HG03175 (cell line): ENCODE results near the gene FHOD3.
"Not testable (repeated sequence)": the region's sequence is repeated elsewhere in the genome, so short reads cannot be mapped to it uniquely, and the experiment has no call there.

Experiments
- ATAC-seq: cut with Tn5 transposase; IDR thresholded peaks from one replicate; pipeline ENCODE4 v1.9.1; 2021; ENCODE audit warnings: mild to moderate bottlenecking, moderate library complexity; ENCODE audit not compliant: unreplicated experiment

Gene FHOD3

DNA sequence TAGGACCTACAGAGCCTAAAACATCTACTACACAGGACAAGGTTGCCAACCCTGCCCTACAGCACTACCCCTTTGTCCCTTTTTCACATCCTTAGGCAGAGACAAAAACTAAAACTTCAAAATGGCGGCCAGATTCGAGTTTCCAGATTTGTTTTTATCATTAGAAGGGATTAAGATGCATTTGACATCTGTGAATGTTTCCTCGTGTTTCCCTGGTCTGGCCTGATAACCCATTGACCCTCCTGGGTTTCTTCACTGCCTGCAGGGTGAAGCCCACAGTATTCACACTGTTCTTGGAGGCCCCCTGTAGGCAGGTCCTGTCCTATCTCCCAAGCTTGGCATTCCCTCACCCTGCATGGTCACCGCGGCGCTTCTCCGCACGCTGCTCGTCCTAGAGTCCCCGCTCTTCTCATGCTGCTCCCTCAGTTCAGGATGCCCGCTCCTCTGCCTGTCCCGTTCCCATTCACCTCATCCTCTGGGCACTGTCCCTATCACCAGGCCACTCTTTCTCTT, 463.7 kb downstream of the FHOD3 start:
- no peak for ATAC-seq

DNA sequence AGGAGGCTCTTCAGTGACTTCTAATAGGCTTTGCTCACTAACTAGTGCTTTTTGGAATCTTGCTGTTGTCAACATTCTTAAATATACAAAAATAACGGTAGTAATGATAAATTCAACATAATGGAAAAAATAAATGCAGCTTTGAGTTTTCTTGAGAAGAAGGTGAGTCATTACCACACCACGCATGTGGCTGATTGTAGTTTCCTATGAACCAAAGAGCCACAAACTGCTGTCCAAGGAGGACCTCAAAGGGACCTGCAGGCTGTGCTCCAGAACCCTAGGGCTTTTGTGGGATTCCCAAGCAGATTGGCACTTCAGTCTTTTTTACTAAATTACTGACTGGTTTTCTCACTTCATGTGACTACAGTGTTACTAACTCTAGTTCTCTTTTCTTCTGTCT, 464.6 kb downstream of the FHOD3 start:
- no peak for ATAC-seq

DNA sequence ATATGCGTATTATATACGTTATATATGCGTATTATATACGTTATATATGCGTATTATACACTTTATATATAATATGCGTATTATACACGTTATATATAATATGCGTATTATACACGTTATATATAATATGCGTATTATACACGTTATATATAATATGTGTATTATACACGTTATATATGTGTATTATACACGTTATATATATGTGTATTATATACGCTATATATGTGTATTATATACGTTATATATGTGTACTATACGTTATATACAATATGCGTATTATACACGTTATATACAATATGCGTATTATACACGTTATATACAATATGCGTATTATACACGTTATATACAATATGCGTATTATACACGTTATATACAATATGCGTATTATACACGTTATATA, 465.5 kb downstream of the FHOD3 start:
- not testable (repeated sequence) for ATAC-seq

DNA sequence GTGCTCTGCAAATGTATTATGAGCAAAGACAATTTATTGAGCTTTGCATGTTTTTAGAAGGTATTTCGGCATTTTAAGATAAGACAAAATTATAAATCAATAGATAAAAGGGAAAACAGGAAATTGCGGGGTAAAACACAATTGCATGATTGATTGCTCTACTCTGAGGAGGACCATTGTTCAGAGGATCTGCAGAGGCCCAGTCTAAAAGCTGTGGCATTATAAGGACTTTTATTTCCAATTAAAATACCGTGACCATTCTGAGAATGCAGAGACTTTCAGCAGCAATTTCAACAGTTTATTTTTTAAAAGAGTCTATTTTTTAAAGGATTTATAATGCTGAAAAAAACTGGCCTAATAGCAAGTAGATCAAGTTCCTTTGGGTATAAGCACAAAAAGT, 469.3 kb downstream of the FHOD3 start:
- no peak for ATAC-seq

DNA sequence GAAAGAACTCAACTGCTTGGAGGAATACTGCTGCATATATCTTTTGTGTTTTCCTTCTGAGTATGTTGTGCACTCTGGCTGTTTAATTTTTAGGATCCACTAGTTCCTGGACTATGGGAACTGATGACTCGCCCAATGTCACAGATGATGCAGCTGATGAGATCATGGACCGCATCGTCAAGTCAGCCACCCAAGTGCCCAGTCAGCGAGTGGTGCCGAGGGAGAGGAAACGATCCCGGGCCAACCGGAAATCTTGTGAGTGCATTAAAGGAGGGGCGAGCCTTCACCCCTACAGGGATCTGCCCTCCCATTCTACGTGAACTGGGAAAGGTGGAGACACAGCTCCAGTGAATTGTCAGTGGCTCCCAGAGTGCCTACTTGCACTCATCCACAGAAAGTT, 471.7 kb downstream of the FHOD3 start:
- ATAC-seq, result no peak

DNA sequence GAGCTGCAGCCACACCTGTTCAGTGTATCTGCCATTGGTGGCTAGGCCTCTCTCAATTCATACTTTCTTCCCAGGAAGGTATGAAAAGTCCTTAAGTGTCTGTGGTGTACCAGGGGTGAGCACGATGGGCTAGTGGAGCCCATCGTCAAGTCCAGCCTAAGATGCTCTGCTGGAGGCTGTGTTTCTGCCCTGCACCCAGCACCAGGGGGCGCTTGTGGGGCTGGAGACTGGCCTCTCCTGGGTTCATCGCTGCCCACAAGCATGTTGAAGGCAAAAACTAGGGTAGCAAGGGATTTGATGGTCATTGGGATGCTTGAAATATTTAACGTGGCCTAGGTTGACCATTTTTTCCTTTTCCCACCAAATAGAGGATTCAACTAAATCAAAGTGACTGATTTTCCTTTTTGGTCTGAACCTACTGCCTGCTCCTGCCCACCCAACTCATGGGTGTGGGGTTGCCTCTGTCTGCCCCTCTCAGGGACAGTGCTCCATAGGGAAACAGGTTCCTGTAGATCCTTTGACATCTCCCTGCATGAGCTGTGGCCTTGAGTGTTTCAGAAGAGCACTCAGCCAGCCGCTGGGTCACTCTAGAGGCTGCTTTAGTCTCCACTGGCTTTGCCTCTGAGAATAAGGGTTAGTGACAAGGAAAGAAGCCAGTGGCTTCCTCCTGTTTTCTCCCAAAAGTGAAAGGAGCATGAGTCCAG, 472.2 kb downstream of the FHOD3 start:
- no peak for ATAC-seq

DNA sequence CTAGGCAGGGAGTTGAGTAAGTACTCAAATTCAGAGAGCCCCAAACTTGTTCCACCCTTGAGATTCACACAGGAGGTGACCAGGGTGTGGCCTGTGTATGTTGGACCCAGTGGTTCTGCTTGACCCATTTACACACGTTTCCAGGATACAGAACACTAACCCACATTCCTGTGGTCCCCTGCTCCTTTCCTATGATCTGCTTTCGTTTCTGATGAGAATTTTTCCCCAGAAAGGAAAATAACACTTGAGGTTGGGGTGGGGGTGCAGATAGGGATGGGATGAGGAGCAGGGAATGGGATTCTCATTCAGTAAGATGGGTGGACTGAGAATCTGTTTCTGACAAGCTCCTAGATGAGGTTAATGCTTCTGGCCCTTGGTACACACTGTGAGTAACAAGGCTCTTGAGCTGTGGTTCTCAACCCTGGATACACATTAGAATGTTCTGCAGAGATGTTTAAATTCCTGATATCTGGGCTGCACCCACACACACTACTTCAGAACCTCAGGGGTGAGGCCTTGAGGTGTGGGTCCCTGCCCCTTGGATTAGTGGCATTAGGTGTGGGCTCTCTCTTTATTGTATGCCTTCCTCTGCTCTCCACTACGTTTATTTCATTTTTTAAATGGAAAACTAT, 472.9 kb downstream of the FHOD3 start:
- ATAC-seq, result no peak

DNA sequence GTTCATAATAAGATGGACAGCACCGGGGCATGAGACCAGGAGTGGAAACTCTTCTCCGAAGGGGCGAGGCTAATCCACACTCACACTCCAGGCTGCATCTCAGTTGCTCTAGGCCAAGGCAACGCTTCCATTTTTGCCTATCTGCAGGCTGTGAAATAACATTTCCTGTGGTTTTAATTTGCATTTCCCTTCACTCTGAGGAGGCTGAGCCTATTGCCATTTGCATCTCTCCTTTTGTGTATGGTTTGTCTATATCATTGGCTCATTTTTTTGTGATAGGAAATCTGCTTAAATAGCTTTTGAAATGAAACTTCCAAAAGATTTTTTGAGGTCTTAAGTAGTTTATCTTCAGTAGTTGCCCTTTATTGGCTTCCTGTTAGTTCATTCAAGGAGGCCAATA, 473.7 kb downstream of the FHOD3 start:
- ATAC-seq, result peak; percentile 63

DNA sequence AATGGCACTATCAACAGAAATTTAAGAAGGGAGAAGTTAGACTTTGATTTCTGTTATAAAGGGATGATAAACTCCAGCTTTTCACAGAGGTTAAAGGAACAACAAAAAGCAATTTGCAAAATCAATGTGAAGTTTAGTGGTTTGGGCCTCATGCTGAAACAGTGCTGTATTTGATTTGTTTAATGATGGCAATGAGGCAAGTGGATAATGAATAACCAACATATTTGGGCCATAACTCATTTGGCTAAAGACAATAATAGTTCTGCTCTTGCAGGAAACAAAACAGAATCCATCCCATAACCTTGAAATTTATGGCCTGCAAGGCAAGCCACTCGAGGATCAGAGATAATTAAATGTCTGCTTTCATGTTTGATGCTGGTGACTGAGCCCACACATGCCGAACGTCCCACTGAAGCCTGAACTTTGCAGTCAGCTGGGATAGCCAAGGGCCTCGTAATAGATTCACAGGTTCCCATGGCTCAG, 474.8 kb downstream of the FHOD3 start:
- ATAC-seq, result no peak

DNA sequence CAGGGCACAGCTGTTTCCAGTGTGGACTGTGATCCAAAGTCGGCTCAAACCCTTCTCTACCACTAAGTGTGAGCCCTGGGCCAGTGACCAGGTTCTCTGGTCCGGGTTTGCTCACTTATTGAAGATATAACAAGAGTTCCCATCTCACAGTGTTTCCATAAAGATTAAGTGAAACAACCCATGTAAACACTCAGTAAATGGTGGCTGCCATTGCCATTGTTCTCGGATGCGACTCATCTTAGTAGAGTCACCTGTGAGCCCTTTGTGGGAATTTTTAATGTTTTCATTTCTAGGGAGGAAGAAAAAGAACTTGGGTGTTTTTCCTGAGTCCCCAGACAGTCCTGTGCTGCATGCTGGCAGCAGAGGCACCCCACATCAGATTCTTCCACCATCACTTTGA, 477.9 kb downstream of the FHOD3 start:
- ATAC-seq, result no peak

DNA sequence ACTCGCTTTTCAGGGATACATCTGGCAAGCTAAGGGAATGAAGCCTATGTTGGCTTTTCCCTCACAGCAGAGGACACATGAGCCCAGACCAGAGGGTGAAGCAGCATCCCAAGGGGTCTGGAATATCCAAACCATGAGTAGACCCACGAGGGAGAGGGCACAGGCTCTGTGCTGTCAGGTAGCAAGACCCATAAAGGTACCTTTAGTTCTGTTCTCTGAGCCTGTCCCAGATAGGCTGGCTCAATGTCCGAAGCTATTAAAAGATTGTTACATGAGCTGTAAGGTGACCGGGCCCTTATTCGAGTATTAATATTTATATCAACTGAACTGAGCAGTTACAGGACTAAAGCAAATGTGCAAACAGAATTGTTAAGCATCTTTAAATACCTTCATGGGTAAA, 479.1 kb downstream of the FHOD3 start:
- ATAC-seq, result no peak

DNA sequence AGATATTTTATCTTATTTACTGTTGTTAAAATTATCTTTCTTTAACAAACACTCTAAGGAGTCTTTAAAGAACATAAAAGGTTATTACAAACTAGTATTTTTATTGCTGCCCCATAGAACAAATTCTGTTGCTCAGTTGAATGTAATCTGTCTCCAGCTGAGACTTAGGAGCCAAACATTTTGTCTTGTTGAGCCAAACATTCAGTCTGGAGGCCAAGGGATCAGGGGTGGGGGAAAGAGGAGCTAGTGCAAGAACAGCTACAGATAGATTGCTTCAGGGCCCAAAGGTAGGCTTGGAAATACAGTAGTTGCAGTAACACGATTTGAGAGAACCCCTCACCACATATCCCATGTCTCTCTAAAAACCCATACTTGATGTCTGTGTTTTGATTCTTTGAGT, 480.1 kb downstream of the FHOD3 start:
- ATAC-seq, result no peak

DNA sequence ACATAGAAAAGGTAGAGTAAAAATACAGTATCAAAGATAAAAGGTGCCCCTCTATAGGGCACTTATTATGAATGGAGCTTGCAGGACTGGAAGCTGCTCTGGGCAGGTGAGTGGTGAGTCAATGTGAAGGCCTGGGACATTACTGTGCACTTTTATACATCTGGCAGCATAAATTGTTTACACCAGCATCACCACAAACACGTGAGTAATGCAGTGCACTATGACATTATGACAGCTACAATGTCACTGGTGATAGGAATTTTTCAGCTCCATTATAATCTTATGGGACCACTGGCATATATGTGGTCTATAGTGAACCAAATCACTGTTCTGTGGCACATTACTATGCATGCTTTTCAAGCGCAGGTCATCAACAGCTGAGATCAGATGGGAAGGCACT, 483.2 kb downstream of the FHOD3 start:
- ATAC-seq, result no peak

DNA sequence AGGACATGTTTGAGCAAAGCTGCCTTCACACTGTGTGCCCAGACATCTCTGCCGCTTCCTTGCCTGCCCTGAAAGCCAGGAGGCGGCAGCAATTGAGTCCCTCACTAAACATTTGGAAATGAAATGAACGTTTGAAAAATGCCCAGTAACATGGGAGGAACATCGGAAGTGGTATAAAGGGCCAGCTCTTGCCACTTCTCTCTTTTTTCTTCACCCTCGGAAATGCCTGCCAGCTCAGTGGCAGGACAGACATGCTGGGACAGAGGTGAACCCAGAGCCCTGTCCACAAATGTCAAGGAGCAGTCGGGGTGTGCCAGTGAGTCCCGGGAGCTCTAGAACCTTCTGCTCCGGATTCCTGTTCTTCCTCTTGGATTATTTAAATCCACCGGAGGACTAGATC, 485.2 kb downstream of the FHOD3 start:
- no peak for ATAC-seq

DNA sequence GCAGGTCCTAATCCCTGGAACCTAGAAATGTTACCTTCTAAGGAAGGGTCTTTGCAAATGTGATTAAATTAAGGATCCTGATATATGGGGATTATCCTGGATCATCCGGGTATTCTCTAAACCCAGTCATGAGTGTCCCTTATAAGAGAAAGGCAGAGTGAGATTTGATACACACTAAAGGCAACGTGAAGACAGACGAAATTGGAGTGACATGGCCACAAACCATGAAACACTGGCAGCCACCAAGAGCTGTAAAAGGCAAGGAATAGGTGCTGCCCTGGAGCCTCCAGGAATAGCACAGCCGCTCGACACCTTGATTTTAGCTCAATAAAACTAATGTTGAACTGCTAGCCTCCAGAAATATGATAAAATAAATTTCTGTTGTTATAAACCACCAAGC, 486.3 kb downstream of the FHOD3 start:
- no peak for ATAC-seq

DNA sequence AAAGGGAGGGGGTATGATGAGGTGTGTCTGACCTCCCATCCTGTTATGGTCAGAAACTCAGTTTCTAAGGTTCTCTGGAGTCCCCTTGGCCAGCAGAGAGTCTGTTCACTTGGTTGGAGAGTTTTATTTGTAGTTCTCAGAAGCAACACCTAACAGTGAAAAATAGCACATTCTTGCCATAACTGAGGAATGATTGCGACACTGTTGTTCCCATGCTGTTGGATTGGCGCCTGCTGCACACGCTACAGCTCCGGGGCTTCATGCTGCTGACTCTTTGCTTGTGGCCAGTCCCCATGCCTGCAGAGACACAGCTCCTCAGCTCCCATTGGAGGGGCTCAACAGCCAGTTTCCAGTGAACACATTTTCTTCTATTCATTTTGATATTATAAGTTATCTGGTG, 489.2 kb downstream of the FHOD3 start:
- ATAC-seq, result no peak

DNA sequence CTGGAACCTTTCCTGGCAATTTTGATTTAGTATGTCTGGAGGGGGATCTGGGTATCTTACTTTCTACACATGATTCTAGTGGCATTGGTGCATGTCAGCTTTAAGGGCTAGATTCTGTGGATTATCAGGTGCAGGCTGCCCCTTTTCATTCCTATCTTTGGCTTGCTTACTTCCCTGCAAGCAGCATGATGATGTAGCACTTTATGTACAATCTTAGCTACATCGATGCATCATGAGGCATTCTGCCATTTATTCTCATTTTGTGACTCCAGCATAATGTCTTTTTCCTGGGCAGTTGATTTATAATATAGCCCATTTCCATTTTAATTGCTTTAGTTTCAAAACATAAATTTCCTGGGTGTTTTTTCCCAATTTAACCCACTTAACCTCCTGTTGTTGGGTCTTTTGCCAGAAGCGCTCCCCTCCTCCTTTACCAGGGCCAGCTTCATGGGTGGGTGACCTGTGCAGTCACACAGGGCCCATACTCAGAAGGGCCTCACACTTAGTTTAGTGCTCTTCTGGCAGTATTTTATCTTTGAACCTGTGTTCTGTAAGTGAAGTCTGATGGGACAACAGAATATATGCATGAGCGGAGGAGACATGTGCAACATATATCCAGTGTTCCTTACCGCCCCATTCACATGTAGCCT, 495.2 kb downstream of the FHOD3 start:
- ATAC-seq, result no peak

DNA sequence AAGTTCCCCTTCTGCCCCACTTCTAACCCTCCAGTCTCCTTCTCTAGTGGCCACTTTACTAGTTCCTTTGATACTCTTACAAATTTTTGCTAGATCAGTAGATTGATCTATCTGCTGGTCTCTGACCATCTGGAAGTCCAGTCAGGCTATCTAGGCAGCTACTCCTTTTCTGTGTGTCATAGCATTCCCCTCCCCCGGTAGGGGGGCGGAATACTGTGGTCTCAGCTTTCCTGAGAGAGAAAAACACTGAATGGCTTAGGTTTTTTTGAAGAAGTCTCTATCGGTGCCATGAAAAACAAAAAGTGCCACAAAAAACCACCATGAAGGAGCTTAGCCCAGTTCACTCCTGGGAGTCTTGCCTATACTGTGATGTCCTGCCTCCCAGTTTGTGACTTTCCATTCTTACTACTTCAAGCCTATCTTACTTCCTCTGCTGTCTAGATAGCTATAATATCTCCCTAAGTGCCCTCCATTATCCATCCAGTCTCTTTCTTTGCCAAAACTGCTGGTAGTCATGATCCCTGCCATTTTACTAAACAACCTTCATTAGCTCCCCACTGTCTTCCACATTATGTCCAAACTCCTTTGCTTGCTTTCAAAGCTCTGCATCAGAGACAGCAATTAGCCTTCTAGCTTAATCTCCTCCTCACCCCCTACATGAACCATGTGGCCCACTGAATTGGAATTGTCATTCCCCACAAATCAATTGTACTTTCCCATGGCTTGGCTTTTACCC, 501.4 kb downstream of the FHOD3 start:
- no peak for ATAC-seq

DNA sequence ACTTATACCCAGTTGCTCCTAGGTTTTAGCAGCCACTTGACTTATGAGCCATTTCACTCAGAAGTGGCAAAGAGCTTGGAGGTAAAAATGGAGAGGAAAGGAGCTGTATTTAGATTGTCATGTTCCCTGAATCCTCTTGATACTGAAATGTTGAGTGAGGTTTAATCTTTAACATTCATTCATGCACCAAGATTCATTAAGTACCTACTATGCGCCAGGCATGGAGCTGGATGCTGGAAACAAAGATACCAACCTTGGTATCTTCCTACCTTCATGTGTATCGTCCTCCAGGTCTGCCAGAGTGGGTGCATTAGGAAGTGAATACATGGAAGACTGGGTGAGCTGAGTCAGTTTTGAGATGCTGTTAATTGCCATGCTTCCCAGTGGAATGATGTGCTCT, 507.6 kb downstream of the FHOD3 start:
- no peak for ATAC-seq

DNA sequence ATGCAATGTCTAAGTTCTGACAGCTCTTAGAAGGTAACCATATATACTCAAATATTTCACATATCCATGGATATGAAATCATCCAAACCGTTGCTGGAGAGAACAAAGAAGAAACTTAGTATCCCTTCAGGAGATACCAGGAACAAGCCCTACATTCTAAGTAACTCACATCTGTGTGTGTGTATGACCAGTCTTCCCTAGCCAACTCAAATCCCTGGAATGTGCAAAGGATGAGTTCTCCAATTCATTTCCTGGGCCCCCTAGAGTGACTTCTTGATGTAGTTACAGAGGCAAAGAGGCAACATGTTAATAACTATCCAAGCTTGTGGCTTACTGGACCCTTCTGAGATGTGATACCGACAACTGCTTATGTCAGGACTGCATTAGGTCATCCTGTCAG, 511.2 kb downstream of the FHOD3 start:
- no peak for ATAC-seq

DNA sequence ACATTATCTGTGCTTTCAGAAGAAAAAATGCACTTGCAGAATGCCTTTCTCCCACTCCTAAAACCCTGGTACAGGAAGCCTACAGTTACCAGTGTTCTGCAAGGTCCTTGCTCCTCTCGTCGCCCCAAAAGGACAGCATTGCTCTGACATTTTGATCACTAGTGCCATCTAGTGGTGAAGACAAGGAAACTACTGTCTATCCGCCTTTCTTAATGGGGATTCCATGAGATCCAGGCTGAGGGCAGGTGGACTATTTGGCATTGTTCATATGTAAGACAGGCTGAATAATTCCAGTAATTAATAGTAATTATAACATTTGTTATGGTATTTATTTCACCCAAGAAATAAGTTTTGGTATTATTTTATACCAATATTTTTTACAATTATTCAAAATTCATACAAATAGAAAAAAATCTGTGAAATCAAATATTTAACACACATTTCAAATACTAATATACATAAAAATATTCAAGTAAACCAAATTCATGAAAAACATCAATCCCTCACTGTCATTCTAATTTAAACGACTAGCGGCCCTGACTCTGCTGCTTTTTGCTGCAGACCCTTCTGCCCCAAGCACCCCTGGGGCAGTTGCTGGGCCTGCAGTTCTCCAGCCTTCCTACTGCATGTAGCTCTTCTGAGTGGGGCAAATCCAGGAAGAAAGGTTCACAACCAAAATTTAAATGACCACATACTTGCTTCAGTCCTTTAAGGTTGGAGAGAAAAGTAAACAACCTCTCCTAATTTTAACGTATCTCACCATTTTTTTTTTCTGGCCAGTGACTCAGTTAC, 512.3 kb downstream of the FHOD3 start:
- ATAC-seq, result peak; percentile 96
